ENCODE measurements around the gene CYP2S1. TPM values are rescaled to one million over a fixed set of nuclear protein-coding genes. Genes with fewer than 3 reads are reported as not detected.

CYP2S1 gene
- total and polyA plus RNA-seq, 9 of the 15 experiments (the other 6 are each of a cell fraction or from before 2014, with no cell fraction given): 0.07 to 1.9 (median 0.41) TPM

GRCh38 chr19:41230067-41230857 is 37.2 kb downstream of the CYP2S1 start:
- no peak overlapping the region for H3K27ac ChIP-seq (ENCODE audit: extremely low read depth, low read depth, low read length)
- no peaks in the 10 kb centered on the region; a peak in 1 of 5 replicates for H3K27me3 ChIP-seq (ENCODE audit: control insufficient read depth in 2 of 2, insufficient read depth in 2 of 2, low read length in 2 of 2)
- BruUV-seq (replicated peaks): no TSS peak
- POLR2A ChIA-PET: no interaction called here
- no peak overlapping the region for H2AFZ ChIP-seq (ENCODE audit: low read depth, low read length)
- in situ Hi-C loops (cut with MboI): no loop called here
- DNase-seq (ENCODE audit: extremely low read depth in 1 of 4, low spot score in 3 of 4): no peak
- H3K4me1 ChIP-seq (replicated peaks in 1 of 2; ENCODE audit: control insufficient read depth in 2 of 2, insufficient read depth in 2 of 2, low read length in 2 of 2): peaks cover 17 to 21% of the 10 kb centered on the region in 2 experiments
- no peaks in the 10 kb centered on the region for H3K9me1 ChIP-seq (ENCODE audit: control insufficient read depth, insufficient read depth, low read length)
- H3K9ac ChIP-seq (ENCODE audit: insufficient read depth in 1 of 2, low read depth in 2 of 2, low read length in 2 of 2): no peak overlapping the region
- 87% methylated on average over 3 of the region's 3 CpGs for WGBS (ENCODE audit: insufficient coverage, low coverage, missing lambda C conversion rate)
- H4K20me1 ChIP-seq (replicated peaks; ENCODE audit: control insufficient read depth, insufficient read depth, low read length): no peaks in the 10 kb centered on the region
- no peak overlapping the region for H3K4me3 ChIP-seq
- H3K36me3 ChIP-seq (ENCODE audit: control insufficient read depth, insufficient read depth, low read length): no peaks in the 10 kb centered on the region
- intact Hi-C loops (cut with micrococcal nuclease): no loop called here
- CTCF ChIA-PET (ENCODE audit: low intra/inter-chr PET ratio): no interaction called here
- H3K9me3 ChIP-seq (replicated peaks; ENCODE audit: control insufficient read depth, insufficient read depth, low read depth, low read length): no peaks in the 10 kb centered on the region
- peak; percentile 26 for FAIRE-seq
- H3K79me2 ChIP-seq (ENCODE audit: control insufficient read depth, insufficient read depth, low read length): no peaks in the 10 kb centered on the region
- ATAC-seq: no peak
- no peak overlapping the region for H3K4me2 ChIP-seq (ENCODE audit: insufficient read depth, low read length)
- TF ChIP-seq WHSC1 (IDR thresholded peaks at IDR 0.05; ENCODE audit: low read length): no peak
- no peak for TF ChIP-seq ZNF217 (CRISPR knock-in tag; IDR thresholded peaks at IDR 0.05)
- no peak for TF ChIP-seq RBM22 (IDR thresholded peaks at IDR 0.05; ENCODE audit: low read depth, low read length, poor library complexity, severe bottlenecking)
- TF ChIP-seq ARID3A (IDR thresholded peaks at IDR 0.05; ENCODE audit: borderline replicate concordance, low read depth, low read length): no peak
- TF ChIP-seq ZSCAN32 (CRISPR knock-in tag; IDR thresholded peaks at IDR 0.05): no peak
- TF ChIP-seq RNF2 (IDR thresholded peaks at IDR 0.05): no peak
- TF ChIP-seq ATF7 (IDR thresholded peaks at IDR 0.05): no peak
- no peak for TF ChIP-seq EWSR1 (IDR thresholded peaks at IDR 0.05; ENCODE audit: borderline replicate concordance, low read depth, partially characterized antibody)
- no peak for TF ChIP-seq ZNF696 (CRISPR knock-in tag; conservative IDR thresholded peaks at IDR 0.05)
- TF ChIP-seq IRF2 (CRISPR knock-in tag; IDR thresholded peaks at IDR 0.05): no peak
- TF ChIP-seq CBFA2T2 (conservative IDR thresholded peaks at IDR 0.05): no peak
- TF ChIP-seq, protein P1, sequence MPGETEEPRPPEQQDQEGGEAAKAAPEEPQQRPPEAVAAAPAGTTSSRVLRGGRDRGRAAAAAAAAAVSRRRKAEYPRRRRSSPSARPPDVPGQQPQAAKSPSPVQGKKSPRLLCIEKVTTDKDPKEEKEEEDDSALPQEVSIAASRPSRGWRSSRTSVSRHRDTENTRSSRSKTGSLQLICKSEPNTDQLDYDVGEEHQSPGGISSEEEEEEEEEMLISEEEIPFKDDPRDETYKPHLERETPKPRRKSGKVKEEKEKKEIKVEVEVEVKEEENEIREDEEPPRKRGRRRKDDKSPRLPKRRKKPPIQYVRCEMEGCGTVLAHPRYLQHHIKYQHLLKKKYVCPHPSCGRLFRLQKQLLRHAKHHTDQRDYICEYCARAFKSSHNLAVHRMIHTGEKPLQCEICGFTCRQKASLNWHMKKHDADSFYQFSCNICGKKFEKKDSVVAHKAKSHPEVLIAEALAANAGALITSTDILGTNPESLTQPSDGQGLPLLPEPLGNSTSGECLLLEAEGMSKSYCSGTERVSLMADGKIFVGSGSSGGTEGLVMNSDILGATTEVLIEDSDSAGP (CRISPR knock-in tag; IDR thresholded peaks at IDR 0.05): no peak
- TF ChIP-seq, protein P2, sequence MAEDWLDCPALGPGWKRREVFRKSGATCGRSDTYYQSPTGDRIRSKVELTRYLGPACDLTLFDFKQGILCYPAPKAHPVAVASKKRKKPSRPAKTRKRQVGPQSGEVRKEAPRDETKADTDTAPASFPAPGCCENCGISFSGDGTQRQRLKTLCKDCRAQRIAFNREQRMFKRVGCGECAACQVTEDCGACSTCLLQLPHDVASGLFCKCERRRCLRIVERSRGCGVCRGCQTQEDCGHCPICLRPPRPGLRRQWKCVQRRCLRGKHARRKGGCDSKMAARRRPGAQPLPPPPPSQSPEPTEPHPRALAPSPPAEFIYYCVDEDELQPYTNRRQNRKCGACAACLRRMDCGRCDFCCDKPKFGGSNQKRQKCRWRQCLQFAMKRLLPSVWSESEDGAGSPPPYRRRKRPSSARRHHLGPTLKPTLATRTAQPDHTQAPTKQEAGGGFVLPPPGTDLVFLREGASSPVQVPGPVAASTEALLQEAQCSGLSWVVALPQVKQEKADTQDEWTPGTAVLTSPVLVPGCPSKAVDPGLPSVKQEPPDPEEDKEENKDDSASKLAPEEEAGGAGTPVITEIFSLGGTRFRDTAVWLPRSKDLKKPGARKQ (CRISPR knock-in tag; IDR thresholded peaks at IDR 0.05): no peak
- no peak for TF ChIP-seq NFE2 (IDR thresholded peaks at IDR 0.05; ENCODE audit: low read depth)
- 0 out of 4 replicates have a peak, but pooled peaks of 1 of the 2 experiments have one; percentile 16 for TF ChIP-seq TRIM24 (IDR thresholded peaks at IDR 0.05)
- TF ChIP-seq PHF20 (IDR thresholded peaks at IDR 0.05; ENCODE audit: partially characterized antibody): peak; percentile 58
- 0 out of 2 replicates have a peak, but pooled peaks have one; percentile 6 for TF ChIP-seq THRB (CRISPR knock-in tag; conservative IDR thresholded peaks at IDR 0.05)
